GM19099 (cell line): ENCODE measurements around the gene IMMP1L.

Experiments used
- POLR2A ChIP-seq: IDR thresholded peaks from 3 replicates; pipeline ENCODE4 v1.6.1; 2011; ENCODE audit warnings: low read depth; ENCODE audit not compliant: insufficient read length; ENCODE audit errors: extremely low read depth

Gene IMMP1L, protein sequence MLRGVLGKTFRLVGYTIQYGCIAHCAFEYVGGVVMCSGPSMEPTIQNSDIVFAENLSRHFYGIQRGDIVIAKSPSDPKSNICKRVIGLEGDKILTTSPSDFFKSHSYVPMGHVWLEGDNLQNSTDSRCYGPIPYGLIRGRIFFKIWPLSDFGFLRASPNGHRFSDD

DNA sequence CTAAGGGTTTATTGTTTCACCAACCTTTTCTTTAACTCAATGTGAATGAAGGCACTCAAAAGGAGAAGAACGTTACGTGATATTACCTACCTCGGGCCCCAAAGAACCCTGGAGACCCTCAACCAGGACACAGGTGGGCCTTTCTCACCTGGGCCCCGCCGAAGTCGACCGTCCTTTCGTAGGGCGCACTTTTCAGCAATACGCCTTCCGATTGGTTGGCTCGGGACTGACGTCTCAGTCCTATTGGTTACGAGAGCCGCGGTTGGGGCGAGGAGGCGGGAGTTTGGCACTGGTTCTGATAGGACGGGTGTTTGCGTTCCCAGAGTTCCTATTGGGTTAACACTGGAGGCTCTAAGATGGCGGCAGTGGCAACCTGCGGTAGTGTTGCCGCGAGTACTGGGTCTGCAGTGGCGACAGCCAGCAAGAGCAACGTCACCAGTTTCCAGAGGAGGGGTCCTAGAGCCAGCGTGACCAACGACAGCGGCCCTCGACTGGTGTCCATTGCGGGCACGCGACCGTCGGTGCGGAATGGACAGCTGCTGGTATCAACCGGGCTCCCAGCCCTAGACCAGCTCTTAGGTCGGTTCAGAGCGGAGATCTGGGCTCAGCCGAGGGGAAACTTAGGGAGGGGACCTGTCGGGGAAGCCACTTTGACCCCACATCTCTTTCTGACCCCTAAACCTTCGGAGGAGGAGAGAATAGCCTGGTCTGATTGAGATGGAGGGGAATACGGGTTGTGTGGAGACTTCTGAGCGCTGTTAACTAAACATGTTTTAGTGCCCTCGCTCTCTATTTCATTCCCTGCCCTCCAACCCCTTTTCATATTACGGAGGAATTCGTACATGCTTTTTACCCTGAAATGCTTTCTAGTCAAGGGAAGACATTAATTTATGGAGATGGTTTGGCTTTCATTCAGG lies at the start of gene IMMP1L, which contains the start of gene ELP4:
Gene IMMP1L, minus strand, starts transcription at position 194 of the 917 bp plus-strand sequence. CDS start 46,346 bp downstream, outside the sequence.
Gene ELP4, plus strand, starts transcription at position 339 of the 917 bp plus-strand sequence. Its CDS starts 18 bp downstream, at position 357.
- TF ChIP-seq POLR2A: peak; percentile 87

DNA sequence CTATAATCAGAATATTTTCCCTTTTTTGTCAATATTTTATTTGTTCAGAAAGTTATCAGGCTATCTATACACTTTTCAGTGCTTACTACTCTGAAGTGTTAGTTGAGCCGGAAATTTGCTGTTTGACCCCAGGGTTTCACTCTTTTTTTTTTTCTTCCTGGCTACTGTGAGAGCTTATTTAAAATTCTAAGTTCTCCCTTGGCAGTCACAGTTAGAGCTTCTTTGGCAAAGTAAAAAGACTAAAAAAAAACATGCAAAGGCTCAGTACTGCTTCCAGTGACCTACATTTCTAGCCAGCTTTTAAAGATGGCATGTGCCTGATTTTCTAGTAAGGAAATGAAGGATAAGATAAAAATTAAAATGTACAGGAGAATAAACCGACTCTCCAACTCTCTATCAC lies 48.6 kb upstream of the IMMP1L start:
- no peak for TF ChIP-seq POLR2A

DNA sequence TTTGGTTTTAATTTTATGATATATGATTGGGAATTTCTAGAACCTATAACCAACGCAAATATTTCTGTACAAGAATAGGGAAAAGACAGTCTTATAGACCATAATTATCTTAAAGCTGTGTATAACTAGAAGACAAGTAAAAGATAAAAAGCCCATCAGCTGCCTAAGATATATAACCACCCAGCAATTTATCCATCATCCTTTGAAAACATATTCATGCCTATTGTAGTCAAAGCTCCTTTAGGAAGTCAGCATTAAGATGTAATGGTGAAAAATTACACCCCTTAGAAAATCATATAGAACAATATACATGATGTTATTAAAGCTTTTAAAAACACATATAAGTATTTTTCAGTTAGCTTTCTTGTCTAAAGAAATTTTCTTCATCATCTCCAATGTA lies 46.5 kb upstream of the IMMP1L start:
- no peak for TF ChIP-seq POLR2A

DNA sequence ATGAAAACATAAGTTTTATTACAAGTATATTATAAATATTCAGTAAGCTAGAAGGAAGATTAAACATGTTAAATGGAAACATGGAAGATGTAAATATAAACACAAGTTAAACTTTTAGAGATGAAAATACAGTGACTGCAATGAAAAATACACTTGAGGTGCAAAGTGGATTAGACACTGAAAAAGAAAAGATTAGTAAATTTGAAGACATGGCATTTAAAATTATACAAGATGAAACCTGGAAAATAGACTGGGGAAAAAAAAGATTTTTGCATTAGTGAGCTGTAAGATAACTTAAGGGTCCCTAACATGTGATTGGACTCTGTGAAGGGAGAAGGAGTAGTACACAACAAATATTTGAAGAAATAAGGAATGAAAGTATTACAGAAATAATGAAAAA lies 33.4 kb upstream of the IMMP1L start:
- TF ChIP-seq POLR2A: no peak

DNA sequence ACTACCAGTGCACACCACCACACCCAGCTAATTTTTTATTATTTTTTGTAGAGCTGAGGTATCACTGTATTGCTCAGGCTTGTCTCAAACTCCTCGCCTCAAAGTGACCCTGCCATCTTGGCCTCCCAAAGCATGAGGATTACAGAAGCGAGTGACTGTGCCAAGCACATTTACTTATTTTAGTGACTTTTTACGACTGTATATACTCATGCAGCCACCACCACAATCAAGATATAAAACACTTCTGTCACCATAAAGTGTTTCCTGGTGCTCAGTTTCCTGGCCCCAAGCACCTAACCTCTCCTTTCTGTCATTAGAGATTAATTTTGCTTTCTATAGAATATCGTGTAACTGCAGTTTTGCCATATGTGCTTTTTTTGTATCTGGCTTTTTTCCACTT lies 26.1 kb upstream of the IMMP1L start:
- TF ChIP-seq POLR2A: no peak

DNA sequence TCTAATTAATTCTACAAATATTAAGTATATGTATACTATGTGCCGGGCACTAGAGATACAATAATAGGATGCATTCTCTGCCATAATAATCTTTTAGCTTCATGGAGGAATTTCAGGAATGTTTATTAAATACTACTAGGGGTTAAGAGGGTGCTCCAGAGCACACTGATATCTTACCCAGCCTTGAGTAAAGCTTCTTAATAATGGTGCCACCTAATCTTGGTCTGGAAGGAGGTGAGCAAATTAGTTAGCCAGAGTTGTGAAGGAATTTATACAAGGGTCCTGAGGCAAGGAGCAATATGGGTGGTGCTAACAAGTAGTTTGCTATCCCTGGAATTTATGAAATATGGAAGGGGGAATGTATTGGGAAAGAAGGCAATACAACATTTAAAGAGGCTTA lies 21.9 kb upstream of the IMMP1L start:
- no peak for TF ChIP-seq POLR2A

DNA sequence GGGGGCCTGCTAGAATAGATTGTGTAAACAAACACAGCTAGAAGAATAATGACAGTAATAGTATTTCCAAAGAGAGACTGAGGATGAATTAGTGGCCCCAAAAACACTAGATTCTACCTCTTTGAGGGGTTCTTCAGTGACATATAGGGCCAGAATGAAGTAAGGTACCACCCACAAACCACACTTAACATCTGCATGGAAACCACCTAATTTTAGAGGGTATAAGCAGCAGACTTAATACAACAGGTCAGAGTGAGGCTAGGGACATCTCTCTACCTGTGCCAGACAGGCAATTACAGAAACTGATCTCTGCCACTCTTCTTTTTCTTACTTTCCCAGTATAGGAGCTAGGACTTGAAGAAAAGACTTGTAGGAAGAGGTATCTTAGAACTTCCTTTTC lies 20.3 kb upstream of the IMMP1L start:
- no peak for TF ChIP-seq POLR2A

DNA sequence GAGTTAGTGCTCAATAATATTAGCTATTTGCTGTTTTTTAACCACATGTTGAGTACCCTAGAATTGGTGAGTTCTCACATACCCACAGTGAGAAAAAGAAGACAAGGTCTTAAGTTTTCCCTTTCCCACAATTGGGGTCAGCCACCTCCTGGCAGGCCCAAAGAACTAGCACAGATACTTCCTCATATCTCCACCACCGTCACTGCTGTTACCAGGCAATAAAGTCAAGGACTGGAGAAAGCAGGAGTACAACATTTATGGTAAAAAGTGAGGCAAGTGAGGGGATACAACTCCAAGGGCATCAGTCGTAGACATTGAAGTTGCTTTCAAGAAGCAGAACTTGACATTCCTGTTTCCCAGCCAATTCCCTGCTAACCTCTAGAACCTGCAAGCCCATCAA lies 19.8 kb upstream of the IMMP1L start:
- no peak for TF ChIP-seq POLR2A

DNA sequence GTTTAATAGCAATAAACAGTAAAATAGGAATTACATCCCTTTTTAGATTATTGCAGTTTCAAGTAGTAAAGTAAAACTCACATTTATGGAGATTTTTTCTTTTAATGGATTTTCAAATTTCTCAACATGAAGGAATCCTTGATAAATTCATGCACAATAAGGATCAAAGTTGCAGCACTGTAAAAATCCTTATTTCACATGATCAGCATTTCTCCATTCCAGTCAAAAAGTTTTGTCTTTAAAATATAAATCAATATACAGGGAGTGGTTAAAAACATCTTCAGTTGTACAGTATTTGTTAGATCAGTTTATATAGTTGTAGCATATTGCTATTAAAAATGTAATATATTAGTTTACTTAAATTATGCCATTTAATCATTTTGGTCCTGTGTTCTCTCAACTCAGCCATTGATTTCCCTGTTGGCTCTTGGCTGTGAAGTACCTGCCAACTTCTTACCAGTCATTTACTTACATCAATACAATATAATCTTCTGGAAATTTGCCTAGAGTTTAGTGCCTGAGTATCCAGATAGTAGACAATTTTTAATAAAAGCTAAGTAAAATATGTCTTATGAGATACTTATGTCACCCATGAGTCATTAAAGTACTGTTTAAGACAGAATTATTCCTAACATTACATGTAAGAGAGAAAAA lies 12.2 kb upstream of the IMMP1L start:
- TF ChIP-seq POLR2A: no peak

DNA sequence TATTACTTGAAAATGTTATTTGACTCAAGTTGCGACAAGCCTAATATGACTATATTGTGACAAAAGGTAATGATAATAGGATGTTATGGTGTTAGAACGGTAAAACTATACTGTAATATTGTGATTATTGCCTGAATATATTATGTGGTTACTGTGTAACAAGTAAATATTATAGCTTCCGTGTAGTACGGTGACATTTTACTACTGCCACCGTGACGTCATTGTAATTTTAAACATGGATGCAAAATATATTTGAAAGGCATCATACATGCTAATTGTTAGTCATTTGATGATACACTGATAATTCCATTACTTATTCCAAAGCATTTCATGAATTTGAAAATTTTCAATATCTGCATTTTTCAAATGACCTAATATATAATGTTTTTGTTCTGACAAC lies 2.7 kb upstream of the IMMP1L start:
- TF ChIP-seq POLR2A: no peak

DNA sequence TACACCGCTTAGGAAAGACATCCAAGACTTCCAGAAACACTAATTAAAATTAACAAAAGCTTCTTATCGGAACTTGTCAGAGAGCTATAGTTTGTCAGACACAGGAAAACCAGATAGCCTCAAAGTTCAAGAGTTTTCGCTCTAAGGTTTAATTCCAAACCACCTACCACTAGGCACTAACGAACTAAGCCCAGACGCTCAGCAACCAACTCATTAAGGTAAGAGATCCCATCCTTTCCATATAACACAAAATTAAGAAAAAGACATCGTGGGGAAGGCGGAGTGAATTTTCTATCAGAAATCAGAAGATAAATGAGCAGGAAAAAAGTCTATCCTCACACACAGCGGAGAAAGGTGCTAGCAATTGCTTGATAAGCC lies 382 bp downstream of the IMMP1L start:
- TF ChIP-seq POLR2A: no peak

DNA sequence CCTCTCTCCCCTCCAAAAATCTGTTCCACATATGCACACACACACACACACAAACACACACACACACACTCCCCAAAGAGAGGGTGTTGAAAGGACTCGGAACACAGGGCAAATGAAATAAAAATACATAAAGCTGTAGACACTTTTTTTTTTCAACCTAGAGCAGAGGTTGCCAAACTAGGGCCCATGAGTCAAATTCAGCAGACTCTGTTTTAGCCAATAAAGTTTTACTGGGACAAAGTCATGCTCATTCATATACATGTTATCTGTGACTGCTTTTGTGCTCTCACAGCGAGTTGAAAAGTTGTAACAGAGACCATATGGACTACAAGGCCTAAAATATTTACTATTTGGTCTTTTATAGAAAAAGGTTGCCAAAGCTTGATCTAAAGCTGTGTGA lies 8.9 kb downstream of the IMMP1L start:
- no peak for TF ChIP-seq POLR2A

DNA sequence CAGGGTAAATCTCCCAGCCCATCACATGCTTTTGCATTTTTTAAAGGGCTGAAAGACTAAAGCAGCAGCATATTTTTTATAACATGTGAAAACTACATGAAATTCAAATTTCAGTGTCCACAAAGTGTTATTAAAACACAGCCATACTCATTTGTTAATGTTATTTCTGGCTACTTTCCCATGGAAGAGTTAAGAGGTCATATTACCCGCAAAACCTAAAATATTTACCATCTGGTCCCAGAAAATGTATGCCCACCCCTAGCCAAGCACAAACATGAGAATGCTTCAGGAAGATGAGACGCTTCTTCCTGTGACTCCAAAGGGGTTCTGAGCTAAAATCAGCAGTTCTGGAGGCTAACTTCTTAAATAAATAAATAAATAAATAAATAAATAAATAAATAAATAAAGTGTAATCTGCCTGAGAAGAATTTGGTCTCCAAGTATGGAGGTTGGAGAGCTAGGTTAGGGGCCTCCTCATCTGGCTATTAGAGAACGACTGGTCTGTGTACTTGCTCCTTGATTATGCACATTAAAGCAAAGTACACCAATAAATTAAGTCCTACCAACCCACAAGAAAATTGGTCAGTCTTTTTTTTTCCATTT lies 9.7 kb downstream of the IMMP1L start:
- no peak for TF ChIP-seq POLR2A

DNA sequence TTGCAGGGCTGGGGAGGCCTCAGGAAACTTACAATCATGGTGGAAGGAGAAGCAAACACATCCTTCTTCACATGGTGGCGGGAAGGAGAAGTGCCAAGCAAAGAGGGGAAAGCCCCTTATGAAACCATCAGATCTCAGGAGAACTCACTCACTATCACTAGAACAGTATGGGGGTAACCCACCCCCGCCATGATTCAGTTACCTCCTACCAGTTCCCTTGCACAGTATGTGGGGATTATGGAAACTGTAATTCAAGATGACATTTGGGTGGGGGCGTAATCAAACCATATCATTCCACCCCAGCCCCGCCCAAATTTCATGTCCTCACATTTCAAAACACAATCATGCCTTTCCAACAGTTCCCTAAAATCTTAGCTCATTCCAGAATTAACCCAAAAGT lies 16.2 kb downstream of the IMMP1L start:
- no peak for TF ChIP-seq POLR2A

DNA sequence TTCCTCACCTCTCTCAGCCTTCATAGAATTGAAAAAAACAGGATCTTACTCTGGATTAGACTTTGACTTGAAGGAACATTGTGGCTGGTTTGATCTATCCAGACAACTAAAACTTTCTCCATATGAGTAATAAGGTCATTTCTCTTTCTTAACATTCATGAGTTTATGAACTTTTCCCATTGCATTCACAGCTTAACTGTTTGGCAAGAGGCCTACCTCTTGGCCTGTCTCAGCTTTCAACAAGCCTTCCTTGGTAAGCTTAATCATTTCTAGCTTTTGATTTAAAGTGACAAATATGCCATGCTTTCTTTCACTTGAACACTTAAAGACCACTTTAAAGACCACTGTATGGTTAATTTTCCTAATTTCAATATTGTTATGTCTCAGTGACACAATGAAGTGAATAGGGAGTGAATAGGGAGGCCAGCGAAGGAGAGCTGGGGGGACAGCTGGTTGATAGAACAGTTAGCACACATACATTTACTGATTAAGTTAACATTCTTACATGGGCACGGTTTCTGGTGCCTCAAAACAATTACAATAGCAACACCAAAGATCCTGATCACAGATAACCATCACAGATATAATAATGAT lies 17.0 kb downstream of the IMMP1L start:
- TF ChIP-seq POLR2A: no peak
